MM.1S (cell line): ENCODE results near the gene KIAA0319L.

Experiments used
- CTCF ChIP-seq: fragments of 300-600 bp; sonication (generic); IDR thresholded peaks from 2 replicates; pipeline ENCODE4 v1.5.1; 2016; ENCODE audit warnings: antibody characterized with exemption, low read length, mixed read lengths
- EZH2 ChIP-seq: fragments of 300-600 bp; sonication (generic); optimal IDR thresholded peaks from 2 replicates; pipeline ENCODE3; 2017; ENCODE audit warnings: low read depth, mild to moderate bottlenecking, antibody characterized with exemption, low read length, mixed read lengths

- no peak for TF ChIP-seq CTCF
- TF ChIP-seq EZH2 = no peak
Observed at GRCh38 chr1:35546614-35547013, 10.6 kb downstream of the KIAA0319L start.
